CD14-positive monocyte (primary cell): Measurements from ENCODE around the gene TRPC6. TPM values are rescaled to one million over a fixed set of nuclear protein-coding genes. Genes with fewer than 3 reads are reported as not detected.

Source experiments
- DNase-seq, 3 donors: peaks; one replicate each; pipeline ENCODE4 v3.0.0-alpha.2; 2011 to 2022
- H2AFZ ChIP-seq: 2 replicates; pipeline ENCODE4 v1.6.0; 2012; ENCODE audit warnings: mild to moderate bottlenecking, low read depth, low read length, inconsistent platforms; ENCODE audit not compliant: insufficient read depth, poor library complexity, severe bottlenecking
- H3K27ac ChIP-seq, 2 donors: 1 replicate in 1 of 2; 2 replicates in 1 of 2; pipeline ENCODE4 v1.5.1; 2012 to 2013; ENCODE audit warnings: low read length in 2 of 2, control low read depth in 1 of 2, inconsistent platforms in 1 of 2, low read depth in 1 of 2, mild to moderate bottlenecking in 1 of 2
- H3K27me3 ChIP-seq, 2 donors: one replicate each; pipeline versions ENCODE4 v1.6.0 to v1.6.1; 2011 to 2013; ENCODE audit warnings: low read length in 2 of 2; ENCODE audit not compliant: control insufficient read depth in 2 of 2, insufficient read depth in 2 of 2
- H3K36me3 ChIP-seq, 2 donors: replicated peaks in 1 of 2; 1 replicate in 1 of 2; 2 replicates in 1 of 2; pipeline versions ENCODE4 v1.5.1 to v1.6.1; 2012 to 2013; ENCODE audit warnings: low read length in 2 of 2, control low read depth in 1 of 2, inconsistent platforms in 1 of 2, mild to moderate bottlenecking in 1 of 2; ENCODE audit not compliant: insufficient read depth in 2 of 2, control insufficient read depth in 1 of 2
- H3K4me1 ChIP-seq, 2 donors: 1 replicate in 1 of 2; 2 replicates in 1 of 2; pipeline versions ENCODE4 v1.5.1 to v1.6.1; 2012 to 2013; ENCODE audit warnings: low read length in 2 of 2, control low read depth in 1 of 2, inconsistent platforms in 1 of 2, mild to moderate bottlenecking in 1 of 2, moderate library complexity in 1 of 2; ENCODE audit not compliant: insufficient read depth in 2 of 2, control insufficient read depth in 1 of 2
- H3K4me2 ChIP-seq: replicated peaks from 2 replicates; pipeline ENCODE3; 2012; ENCODE audit warnings: low read length, moderate library complexity, mild to moderate bottlenecking; ENCODE audit not compliant: poor library complexity, severe bottlenecking; ENCODE audit errors: extremely low read depth
- H3K4me3 ChIP-seq, 3 experiments: fragments of 200-600 bp in 1 of 3; sonication (generic) in 1 of 3; replicated peaks in 1 of 3; 1 replicate in 2 of 3; 2 replicates in 1 of 3; pipeline ENCODE4 v1.5.1; 2011 to 2013; ENCODE audit warnings: low read length in 3 of 3, mild to moderate bottlenecking in 3 of 3, control low read depth in 2 of 3, low read depth in 2 of 3, inconsistent platforms in 1 of 3, moderate library complexity in 1 of 3
- H3K79me2 ChIP-seq: 2 replicates; pipeline ENCODE4 v1.6.0; 2012; ENCODE audit warnings: mild to moderate bottlenecking, control low read depth, inconsistent platforms, low read length, moderate library complexity; ENCODE audit not compliant: insufficient read depth
- H3K9ac ChIP-seq: 2 replicates; pipeline ENCODE4 v1.6.0; 2017; ENCODE audit warnings: low read length, mild to moderate bottlenecking; ENCODE audit not compliant: insufficient read depth, poor library complexity, severe bottlenecking
- H3K9me3 ChIP-seq, 2 donors: replicated peaks in 1 of 2; 1 replicate in 1 of 2; 2 replicates in 1 of 2; pipeline versions ENCODE4 v1.5.1 to v1.6.1; 2012 to 2013; ENCODE audit warnings: low read length in 2 of 2, control low read depth in 1 of 2; ENCODE audit not compliant: control insufficient read depth in 1 of 2, insufficient read depth in 1 of 2
- H4K20me1 ChIP-seq: 2 replicates; pipeline ENCODE4 v1.6.0; 2012; ENCODE audit warnings: mild to moderate bottlenecking, low read length, control low read depth, moderate library complexity; ENCODE audit not compliant: insufficient read depth
- H3K27ac Mint-ChIP-seq, 7 donors: one replicate each; pipeline ENCODE4 v1.8.0; 2020; ENCODE audit warnings: mild to moderate bottlenecking in 7 of 7, mixed read lengths in 7 of 7, moderate library complexity in 6 of 7, inconsistent platforms in 2 of 7
- H3K27me3 Mint-ChIP-seq, 3 donors: one replicate each; pipeline ENCODE4 v1.8.0; 2021 to 2022; ENCODE audit warnings: low read depth in 3 of 3, mild to moderate bottlenecking in 3 of 3, mixed read lengths in 3 of 3, moderate library complexity in 3 of 3, inconsistent platforms in 1 of 3
- H3K36me3 Mint-ChIP-seq, 2 donors: one replicate each; pipeline ENCODE4 v1.8.0; 2020; ENCODE audit warnings: mixed read lengths in 2 of 2, inconsistent platforms in 1 of 2, mild to moderate bottlenecking in 1 of 2
- H3K4me1 Mint-ChIP-seq: one replicate; pipeline ENCODE4 v1.8.0; 2020; ENCODE audit warnings: mild to moderate bottlenecking, mixed read lengths
- H3K4me3 Mint-ChIP-seq, 2 donors: one replicate each; pipeline ENCODE4 v1.8.0; 2020; ENCODE audit warnings: mild to moderate bottlenecking in 2 of 2, mixed read lengths in 2 of 2, moderate library complexity in 1 of 2
- H3K9me3 Mint-ChIP-seq, 7 donors: one replicate each; pipeline ENCODE4 v1.8.0; 2020 to 2022; ENCODE audit warnings: mixed read lengths in 7 of 7, mild to moderate bottlenecking in 6 of 7, moderate library complexity in 6 of 7, inconsistent platforms in 2 of 7
- WGBS: methylation state at CpG from one replicate; pipeline ENCODE4 v1.1.5; 2013; ENCODE audit warnings: missing lambda C conversion rate; ENCODE audit not compliant: insufficient coverage; 5-methylcytosine and 5-hydroxymethylcytosine counted together
- intact Hi-C, 2 donors: fragments of 100-400 bp; cut with micrococcal nuclease; formaldehyde crosslinking; loops; one replicate each; pipeline versions ENCODE4 v1.15.0 to v1.15.1; 2023
- polyA plus RNA-seq, 3 donors: library from polyadenylated mRNA; depleted of rRNA in 1 of 3; unstranded in 2 of 3; stranded (reverse) in 1 of 3; fragments of 300-500 nt in 2 of 3; fragments of >200 nt in 1 of 3; fragmentation: Illumina TruSeq in 2 of 3; gene quantifications; 1 replicate in 2 of 3; 2 replicates in 1 of 3; pipeline ENCODE4 v1.2.3, GENCODE V29; 2012 to 2021
- small RNA-seq: library from RNA; depleted of rRNA; stranded (forward); fragments of <200 nt; gene quantifications from one replicate; pipeline ENCODE3, GENCODE V24; 2012; ENCODE audit warnings: low read depth; ENCODE audit not compliant: insufficient read length
- TF ChIP-seq, protein P1 (sequence below): fragments of 200-600 bp; IDR thresholded peaks from one replicate; pipeline ENCODE4 v1.8.0; 2022; ENCODE audit warnings: antibody characterized with exemption, mild to moderate bottlenecking

The TRPC6 gene
- polyA plus RNA-seq, 3 donors = 0.01 TPM; not detected in 2

DNA sequence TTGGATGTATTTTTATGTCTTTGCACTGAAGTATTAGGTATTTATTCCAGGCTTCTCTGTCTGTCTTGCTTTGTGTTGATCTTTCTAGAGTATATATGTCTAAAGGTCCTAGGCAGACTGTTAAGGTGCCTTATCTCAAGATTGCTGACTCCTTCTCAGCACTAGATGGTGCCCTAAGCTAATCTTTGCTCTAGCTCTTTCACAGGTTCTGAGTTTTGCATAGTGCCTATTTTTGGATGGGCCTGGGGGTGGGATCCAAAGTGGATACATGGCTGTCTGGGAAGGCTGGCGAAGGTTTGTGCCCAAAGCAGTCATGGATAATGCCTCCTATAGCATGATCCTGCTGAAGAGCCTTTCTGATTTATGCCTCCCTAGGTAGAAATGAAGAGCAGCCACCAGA is 154.9 kb downstream of the TRPC6 start:
- Histone ChIP-seq H3K4me1 (no peaks in the 10 kb centered on the region), H2AFZ (no peak overlapping the region), H3K79me2 (no peaks in the 10 kb centered on the region), H3K9me3 (peaks cover 0 to 6% of the 10 kb centered on the region in 2 donors), H3K27ac (no peak overlapping the region), H3K4me3 (no peak overlapping the region), H4K20me1 (no peaks in the 10 kb centered on the region), H3K27me3 (no peaks in the 10 kb centered on the region), H3K4me2 (no peak overlapping the region), H3K9ac (no peak overlapping the region), H3K36me3 (no peaks in the 10 kb centered on the region)
- Mint-ChIP-seq H3K9me3 (peaks cover 0 to 11% (median 5%) of the 10 kb centered on the region in 7 donors), H3K27ac (no peak overlapping the region), H3K4me1 (no peaks in the 10 kb centered on the region), H3K36me3 (no peaks in the 10 kb centered on the region), H3K27me3 (peaks cover 0 to under 1% (median 0%) of the 10 kb centered on the region in 3 donors), H3K4me3 (no peak overlapping the region)
- TF ChIP-seq, protein P1, sequence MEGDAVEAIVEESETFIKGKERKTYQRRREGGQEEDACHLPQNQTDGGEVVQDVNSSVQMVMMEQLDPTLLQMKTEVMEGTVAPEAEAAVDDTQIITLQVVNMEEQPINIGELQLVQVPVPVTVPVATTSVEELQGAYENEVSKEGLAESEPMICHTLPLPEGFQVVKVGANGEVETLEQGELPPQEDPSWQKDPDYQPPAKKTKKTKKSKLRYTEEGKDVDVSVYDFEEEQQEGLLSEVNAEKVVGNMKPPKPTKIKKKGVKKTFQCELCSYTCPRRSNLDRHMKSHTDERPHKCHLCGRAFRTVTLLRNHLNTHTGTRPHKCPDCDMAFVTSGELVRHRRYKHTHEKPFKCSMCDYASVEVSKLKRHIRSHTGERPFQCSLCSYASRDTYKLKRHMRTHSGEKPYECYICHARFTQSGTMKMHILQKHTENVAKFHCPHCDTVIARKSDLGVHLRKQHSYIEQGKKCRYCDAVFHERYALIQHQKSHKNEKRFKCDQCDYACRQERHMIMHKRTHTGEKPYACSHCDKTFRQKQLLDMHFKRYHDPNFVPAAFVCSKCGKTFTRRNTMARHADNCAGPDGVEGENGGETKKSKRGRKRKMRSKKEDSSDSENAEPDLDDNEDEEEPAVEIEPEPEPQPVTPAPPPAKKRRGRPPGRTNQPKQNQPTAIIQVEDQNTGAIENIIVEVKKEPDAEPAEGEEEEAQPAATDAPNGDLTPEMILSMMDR = no peak
- WGBS = 83% methylated on average over 1 of the region's 1 CpG
- intact Hi-C loops = no loop called here
- no peak for DNase-seq

DNA sequence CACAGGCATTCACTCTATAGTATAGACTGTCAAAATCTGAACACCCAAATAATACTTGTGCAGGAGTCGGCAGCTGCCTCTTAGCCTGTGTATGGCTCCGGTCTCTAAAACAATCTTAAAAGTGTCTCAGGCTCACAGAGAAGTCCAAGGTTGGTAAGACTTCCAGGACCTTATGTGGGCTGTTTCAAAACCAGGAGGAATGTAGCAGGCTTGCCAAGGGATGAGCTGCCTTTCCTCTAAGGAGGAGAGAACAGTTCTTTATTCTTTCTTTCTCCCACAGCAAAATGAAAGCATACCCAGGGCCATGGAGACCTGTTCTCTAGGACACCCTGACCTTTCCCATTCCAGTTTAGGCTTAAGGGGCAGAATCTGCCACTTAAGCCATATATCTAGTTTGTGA is 176.5 kb downstream of the TRPC6 start:
- Histone ChIP-seq H3K9me3 (peaks cover 0 to 2% of the 10 kb centered on the region in 2 donors), H2AFZ (no peak overlapping the region), H3K9ac (no peak overlapping the region), H3K27me3 (no peaks in the 10 kb centered on the region), H4K20me1 (no peaks in the 10 kb centered on the region), H3K4me1 (no peaks in the 10 kb centered on the region), H3K4me2 (no peak overlapping the region), H3K79me2 (no peaks in the 10 kb centered on the region), H3K27ac (no peak overlapping the region), H3K36me3 (no peaks in the 10 kb centered on the region), H3K4me3 (no peak overlapping the region)
- TF ChIP-seq, protein P1 = no peak
- 86% methylated on average over 1 of the region's 2 CpGs for WGBS
- peaks cover 0 to 4% (median 1%) of the 10 kb centered on the region in 3 donors for H3K27me3 Mint-ChIP-seq
- no peak overlapping the region for H3K4me3 Mint-ChIP-seq
- peaks cover 0 to 3% (median 2%) of the 10 kb centered on the region in 7 donors for H3K9me3 Mint-ChIP-seq
- no peaks in the 10 kb centered on the region for H3K36me3 Mint-ChIP-seq
- intact Hi-C loops = no loop called here
- DNase-seq = no peak
- no peak overlapping the region for H3K27ac Mint-ChIP-seq
- H3K4me1 Mint-ChIP-seq = no peaks in the 10 kb centered on the region

Small RNAs within 50 kb of the gene (small RNA-seq; reads per million reads assigned to genes)
- not detected for gene MIR3920
